Panc1 (cell line): ENCODE data around the gene TMEM128. TPM values are rescaled to one million over a fixed set of nuclear protein-coding genes. Genes with fewer than 3 reads are reported as not detected.

Experiments
- total RNA-seq: library from RNA; stranded (reverse); gene quantifications from one replicate; pipeline ENCODE4 v1.2.1, GENCODE V29; 2021; ENCODE audit not compliant: unreplicated experiment

TMEM128 gene
- total RNA-seq, 1 experiment from 2014 or later, result 12.9 TPM

Other genes starting within 250 kb of the TMEM128 start
- gene OTOP1, start 21.3 kb downstream of the TMEM128 start, total RNA-seq, result not detected
- gene LYAR, start 41.9 kb upstream of the TMEM128 start, total RNA-seq, result 24.3 TPM
- 4.2 TPM for gene ZBTB49, start 42.0 kb upstream of the TMEM128 start, total RNA-seq
- not detected for gene NSG1, start 138.9 kb upstream of the TMEM128 start, total RNA-seq